Type B pancreatic cell (in vitro differentiated cells): ENCODE measurements around the gene SRGAP3. TPM values are rescaled to one million over a fixed set of nuclear protein-coding genes. Genes with fewer than 3 reads are reported as not detected.

ENCODE experiments used
- DNase-seq: peaks from one replicate; pipeline ENCODE4 v3.0.0; 2021; ENCODE audit warnings: mixed read lengths; ENCODE audit not compliant: unreplicated experiment; ENCODE audit errors: extremely low spot score
- H3K27ac Mint-ChIP-seq: 2 replicates; pipeline ENCODE4 v1.8.0; 2021; ENCODE audit warnings: mild to moderate bottlenecking, mixed read lengths
- H3K27me3 Mint-ChIP-seq: 2 replicates; pipeline ENCODE4 v1.8.0; 2021; ENCODE audit warnings: mixed read lengths
- H3K36me3 Mint-ChIP-seq: 2 replicates; pipeline ENCODE4 v1.8.0; 2021; ENCODE audit warnings: mixed read lengths
- H3K4me1 Mint-ChIP-seq: one replicate; pipeline ENCODE4 v1.8.0; 2021; ENCODE audit warnings: mixed read lengths; ENCODE audit not compliant: unreplicated experiment
- H3K4me3 Mint-ChIP-seq: 2 replicates; pipeline ENCODE4 v1.8.0; 2021; ENCODE audit warnings: mild to moderate bottlenecking, mixed read lengths
- H3K9me3 Mint-ChIP-seq: 2 replicates; pipeline ENCODE4 v1.8.0; 2021; ENCODE audit warnings: mixed read lengths
- CTCF ChIP-seq: fragments of 200-600 bp; sonication (generic); conservative IDR thresholded peaks from 2 replicates; pipeline ENCODE4 v1.5.0; 2021; ENCODE audit warnings: antibody characterized with exemption, mild to moderate bottlenecking
- total RNA-seq: library from RNA; stranded (reverse); gene quantifications from 2 replicates; pipeline ENCODE4 v1.2.1, GENCODE V29; 2021; ENCODE audit warnings: low replicate concordance

Gene SRGAP3
- total RNA-seq, 1 donor from 2014 or later: 41.7 TPM

GRCh38 chr3:8994226-8994625, 255.2 kb downstream of the SRGAP3 start:
- no peak for DNase-seq
- Mint-ChIP-seq H3K27me3 (no peaks in the 10 kb centered on the region), H3K9me3 (no peaks in the 10 kb centered on the region), H3K4me3 (no peak overlapping the region), H3K27ac (no peak overlapping the region), H3K4me1 (peaks cover 18% of the 10 kb centered on the region), H3K36me3 (peaks cover 5% of the 10 kb centered on the region)
- TF ChIP-seq CTCF: no peak

GRCh38 chr3:8993331-8993730, 256.1 kb downstream of the SRGAP3 start:
- Mint-ChIP-seq H3K27ac (no peak overlapping the region), H3K36me3 (peaks cover 3% of the 10 kb centered on the region), H3K27me3 (no peaks in the 10 kb centered on the region), H3K4me3 (no peak overlapping the region), H3K4me1 (peaks cover 23% of the 10 kb centered on the region), H3K9me3 (no peaks in the 10 kb centered on the region)
- DNase-seq: no peak
- TF ChIP-seq CTCF: no peak

GRCh38 chr3:8992854-8993253, 256.6 kb downstream of the SRGAP3 start:
- Mint-ChIP-seq H3K4me3 (no peak overlapping the region), H3K27ac (no peak overlapping the region), H3K4me1 (peaks cover 28% of the 10 kb centered on the region), H3K27me3 (no peaks in the 10 kb centered on the region), H3K36me3 (no peaks in the 10 kb centered on the region), H3K9me3 (no peaks in the 10 kb centered on the region)
- DNase-seq: no peak
- no peak for TF ChIP-seq CTCF

- Mint-ChIP-seq H3K27ac (no peak overlapping the region), H3K27me3 (no peaks in the 10 kb centered on the region), H3K9me3 (no peaks in the 10 kb centered on the region), H3K36me3 (no peaks in the 10 kb centered on the region), H3K4me1 (peaks cover 29% of the 10 kb centered on the region), H3K4me3 (no peak overlapping the region)
- no peak for TF ChIP-seq CTCF
- no peak for DNase-seq
These were observed 257.2 kb downstream of the SRGAP3 start for GRCh38 chr3:8992199-8992598.

- H3K27ac Mint-ChIP-seq: no peak overlapping the region
- no peaks in the 10 kb centered on the region for H3K9me3 Mint-ChIP-seq
- peaks cover 18% of the 10 kb centered on the region for H3K4me1 Mint-ChIP-seq
- DNase-seq: no peak
- no peak for TF ChIP-seq CTCF
- H3K36me3 Mint-ChIP-seq: no peaks in the 10 kb centered on the region
- H3K27me3 Mint-ChIP-seq: no peaks in the 10 kb centered on the region
- H3K4me3 Mint-ChIP-seq: no peak overlapping the region
These were observed 258.9 kb downstream of the SRGAP3 start for GRCh38 chr3:8990266-8991215.
